ENCODE data around the gene CLRN1. TPM values are rescaled to one million over a fixed set of nuclear protein-coding genes. Genes with fewer than 3 reads are reported as not detected.

Gene CLRN1
- total RNA-seq, 6 donors from 2014 or later, result not detected

DNA sequence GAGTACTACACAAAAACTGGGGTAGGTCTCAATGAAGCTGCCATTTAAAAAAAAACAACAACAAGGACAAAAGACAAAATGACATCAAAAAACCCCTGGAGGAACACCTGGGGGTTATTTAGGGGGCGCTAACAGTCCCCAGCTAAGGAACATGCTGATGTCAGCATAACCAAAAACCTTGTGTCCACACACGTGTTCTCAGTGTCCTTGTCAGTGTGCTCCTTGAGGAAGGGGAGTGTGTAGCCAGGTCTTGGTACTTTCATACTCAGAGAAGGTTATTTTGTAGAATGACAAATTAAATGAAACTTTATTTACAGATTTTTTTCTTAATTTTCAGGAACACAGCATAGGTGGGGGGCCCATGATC, 31.2 kb upstream of the CLRN1 start:
- no peaks in the 10 kb centered on the region for H3K9me3 ChIP-seq
- WGBS, 2 donors, result 77 to 92% methylated on average over 2 of the region's 2 CpGs
- TF ChIP-seq POLR2AphosphoS5 (IDR thresholded peaks at IDR 0.05), result no peak
- no peak for TF ChIP-seq EP300 (IDR thresholded peaks at IDR 0.05)
- TF ChIP-seq, protein P1, sequence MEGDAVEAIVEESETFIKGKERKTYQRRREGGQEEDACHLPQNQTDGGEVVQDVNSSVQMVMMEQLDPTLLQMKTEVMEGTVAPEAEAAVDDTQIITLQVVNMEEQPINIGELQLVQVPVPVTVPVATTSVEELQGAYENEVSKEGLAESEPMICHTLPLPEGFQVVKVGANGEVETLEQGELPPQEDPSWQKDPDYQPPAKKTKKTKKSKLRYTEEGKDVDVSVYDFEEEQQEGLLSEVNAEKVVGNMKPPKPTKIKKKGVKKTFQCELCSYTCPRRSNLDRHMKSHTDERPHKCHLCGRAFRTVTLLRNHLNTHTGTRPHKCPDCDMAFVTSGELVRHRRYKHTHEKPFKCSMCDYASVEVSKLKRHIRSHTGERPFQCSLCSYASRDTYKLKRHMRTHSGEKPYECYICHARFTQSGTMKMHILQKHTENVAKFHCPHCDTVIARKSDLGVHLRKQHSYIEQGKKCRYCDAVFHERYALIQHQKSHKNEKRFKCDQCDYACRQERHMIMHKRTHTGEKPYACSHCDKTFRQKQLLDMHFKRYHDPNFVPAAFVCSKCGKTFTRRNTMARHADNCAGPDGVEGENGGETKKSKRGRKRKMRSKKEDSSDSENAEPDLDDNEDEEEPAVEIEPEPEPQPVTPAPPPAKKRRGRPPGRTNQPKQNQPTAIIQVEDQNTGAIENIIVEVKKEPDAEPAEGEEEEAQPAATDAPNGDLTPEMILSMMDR (IDR thresholded peaks at IDR 0.05), result no peak
- TF ChIP-seq POLR2A (IDR thresholded peaks at IDR 0.05), result no peak
- H3K27ac ChIP-seq, result no peak overlapping the region
- no peak for DNase-seq
- no peak for ATAC-seq (ENCODE audit: low FRiP score in 2 of 2)
- no peaks in the 10 kb centered on the region for H3K27me3 ChIP-seq
- no peaks in the 10 kb centered on the region for H3K36me3 ChIP-seq
- no peak overlapping the region for H3K4me3 ChIP-seq
- H3K4me1 ChIP-seq, result no peaks in the 10 kb centered on the region

DNA sequence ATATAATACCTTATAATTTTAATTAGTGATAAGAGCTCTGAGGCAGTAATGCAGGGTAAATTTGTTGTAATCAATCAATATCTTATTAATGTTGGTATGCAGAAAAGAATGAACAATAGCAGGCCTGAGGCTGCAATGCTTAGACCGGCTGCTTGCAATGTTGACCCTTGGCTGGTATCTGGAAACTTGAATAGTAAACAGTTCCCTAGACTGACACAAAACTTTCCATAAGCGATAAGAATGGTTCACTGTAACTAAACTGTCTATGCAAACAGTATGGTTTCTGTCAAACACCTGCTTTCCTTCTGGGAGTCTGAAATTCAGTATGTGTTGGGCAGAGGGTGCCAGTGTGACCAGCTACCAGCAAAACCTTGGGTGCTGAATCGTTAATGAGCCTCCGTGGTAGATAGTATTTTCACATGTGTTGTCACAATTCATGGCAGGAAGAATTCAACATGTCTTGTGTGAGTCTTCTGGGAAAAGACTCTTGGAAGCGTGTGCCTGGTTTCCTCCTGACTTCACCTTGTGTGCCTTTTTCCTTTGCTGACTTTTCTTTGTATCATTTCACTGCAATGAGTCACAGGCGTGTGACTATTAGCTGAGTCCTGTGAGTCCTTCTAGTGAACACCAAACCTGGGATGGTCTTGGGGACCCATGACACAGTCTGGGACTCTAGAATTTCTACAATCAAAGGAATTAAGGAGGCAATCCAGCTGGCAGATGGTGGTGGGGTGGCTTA, 30.7 kb upstream of the CLRN1 start:
- WGBS, 2 donors, result 78 to 82% methylated on average over 6 of the region's 6 CpGs
- H3K27me3 ChIP-seq, result no peaks in the 10 kb centered on the region
- H3K4me1 ChIP-seq, result no peaks in the 10 kb centered on the region
- no peak overlapping the region for H3K27ac ChIP-seq
- H3K4me3 ChIP-seq, result no peak overlapping the region
- no peaks in the 10 kb centered on the region for H3K36me3 ChIP-seq
- H3K9me3 ChIP-seq, result no peaks in the 10 kb centered on the region
- TF ChIP-seq POLR2AphosphoS5 (IDR thresholded peaks at IDR 0.05), result no peak
- TF ChIP-seq, protein P1 (IDR thresholded peaks at IDR 0.05), result no peak
- no peak for TF ChIP-seq POLR2A (IDR thresholded peaks at IDR 0.05)
- TF ChIP-seq EP300 (IDR thresholded peaks at IDR 0.05), result no peak
- no peak for ATAC-seq (ENCODE audit: low FRiP score in 2 of 2)
- no peak for DNase-seq

DNA sequence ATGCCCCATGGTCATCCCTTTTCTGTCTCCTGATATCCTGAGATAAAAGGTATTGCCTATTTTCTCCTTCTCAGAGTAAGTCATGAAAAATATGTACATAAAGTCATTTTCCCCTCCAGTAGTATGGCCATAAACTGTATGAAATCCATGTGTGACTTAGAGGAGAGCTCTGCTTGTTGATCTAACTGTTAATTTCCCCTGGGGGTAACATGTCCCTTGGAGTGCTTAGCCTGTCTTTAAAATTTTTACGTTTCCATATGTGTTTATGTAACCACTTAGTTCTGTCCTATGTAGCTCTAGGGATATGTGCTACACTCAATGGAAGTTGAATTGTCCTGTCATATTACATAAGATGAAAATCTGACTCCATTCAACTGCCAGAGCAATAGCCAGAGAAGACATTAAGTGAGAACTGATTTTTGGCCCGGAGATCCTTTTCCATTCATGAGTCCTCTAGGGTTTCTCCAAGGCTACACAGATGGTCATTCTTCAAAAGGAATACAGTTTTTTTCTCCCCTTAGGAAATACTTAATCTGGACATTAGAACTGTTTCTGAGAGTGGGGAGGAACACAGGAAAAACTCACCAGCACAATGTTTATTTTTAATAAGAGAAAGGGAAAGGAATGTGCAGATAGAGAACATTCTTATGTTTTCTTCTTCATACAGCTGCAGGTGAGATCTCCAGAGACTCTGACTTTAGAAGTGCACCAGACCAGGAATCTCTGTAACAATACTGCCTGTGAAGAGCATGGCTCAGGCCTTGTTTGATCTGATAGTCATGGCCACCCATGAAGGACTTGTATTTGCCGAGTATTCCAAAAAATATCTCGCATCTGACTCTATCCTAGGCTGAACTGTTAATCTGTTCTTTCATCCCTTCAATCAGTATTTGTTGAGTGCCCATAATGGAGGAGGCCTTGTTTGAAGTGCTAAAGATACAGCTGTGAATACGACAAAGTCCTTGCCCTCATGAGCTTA, 29.8 kb upstream of the CLRN1 start:
- ATAC-seq (ENCODE audit: low FRiP score in 2 of 2) (no peak), DNase-seq (no peak)
- no peaks in the 10 kb centered on the region for H3K36me3 ChIP-seq
- no peaks in the 10 kb centered on the region for H3K9me3 ChIP-seq
- WGBS, 2 donors, result 76% methylated on average over 5 of the region's 5 CpGs
- no peak overlapping the region for H3K27ac ChIP-seq
- H3K4me3 ChIP-seq, result no peak overlapping the region
- no peaks in the 10 kb centered on the region for H3K27me3 ChIP-seq
- no peaks in the 10 kb centered on the region for H3K4me1 ChIP-seq
- no peak for TF ChIP-seq POLR2AphosphoS5 (IDR thresholded peaks at IDR 0.05)

- DNase-seq (no peak), ATAC-seq (ENCODE audit: low FRiP score in 2 of 2) (no peak)
- WGBS, 2 donors, result 59 to 63% methylated on average over 5 of the region's 5 CpGs
- Histone ChIP-seq H3K4me1 (no peaks in the 10 kb centered on the region), H3K27me3 (no peaks in the 10 kb centered on the region), H3K9me3 (no peaks in the 10 kb centered on the region), H3K27ac (no peak overlapping the region), H3K4me3 (no peak overlapping the region), H3K36me3 (no peaks in the 10 kb centered on the region)
- TF ChIP-seq EP300 (IDR thresholded peaks at IDR 0.05), result no peak
- TF ChIP-seq POLR2A (IDR thresholded peaks at IDR 0.05), result no peak
Measured at GRCh38 chr3:150998996-150999395, 26.5 kb upstream of the CLRN1 start.

GRCh38 chr3:150996731-150997130, 24.2 kb upstream of the CLRN1 start:
- ATAC-seq (ENCODE audit: low FRiP score in 2 of 2), result no peak
- no peaks in the 10 kb centered on the region for H3K36me3 ChIP-seq
- H3K4me1 ChIP-seq, result no peaks in the 10 kb centered on the region
- DNase-seq, result no peak
- H3K27me3 ChIP-seq, result no peaks in the 10 kb centered on the region
- TF ChIP-seq POLR2AphosphoS5 (IDR thresholded peaks at IDR 0.05) (no peak), EP300 (IDR thresholded peaks at IDR 0.05) (no peak), POLR2A (IDR thresholded peaks at IDR 0.05) (no peak)
- TF ChIP-seq, protein P1 (IDR thresholded peaks at IDR 0.05), result no peak
- H3K4me3 ChIP-seq, result no peak overlapping the region
- no peak overlapping the region for H3K27ac ChIP-seq
- no peaks in the 10 kb centered on the region for H3K9me3 ChIP-seq
